OCI-LY3 (cell line): ENCODE results near the gene SYTL3.

ENCODE experiments used
- CTCF ChIP-seq: fragments of 200-600, 300-600 bp; sonication (generic); IDR thresholded peaks from 2 replicates; pipeline ENCODE4 v1.5.1; 2014; ENCODE audit warnings: antibody characterized with exemption, low read length, low read depth
- EZH2phosphoT487 ChIP-seq: fragments of 200-600 bp; shearing (Covaris generic); IDR thresholded peaks from 2 replicates; pipeline ENCODE4 v1.6.1; 2018; ENCODE audit warnings: antibody characterized with exemption, mixed run types, low read depth

DNA sequence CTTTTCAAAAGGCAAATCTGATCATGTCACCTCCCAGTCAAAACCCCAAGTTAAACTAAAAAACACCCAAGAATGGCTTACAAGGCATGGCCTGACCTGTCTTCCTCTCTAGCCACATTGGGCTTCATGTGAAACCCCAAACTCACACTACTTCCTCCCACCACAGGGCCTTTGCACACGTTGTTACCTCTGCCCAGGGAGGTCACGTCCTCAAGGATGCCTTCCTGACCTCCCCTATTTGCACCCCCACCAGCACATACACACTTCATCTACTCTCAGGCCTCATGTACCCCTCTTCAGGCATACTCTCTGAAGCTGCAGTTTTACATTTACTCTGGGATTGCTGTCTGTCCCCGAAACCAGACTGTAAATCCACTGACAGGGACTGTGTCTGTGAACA is 163.2 kb downstream of the SYTL3 start:
- TF ChIP-seq CTCF, result no peak
- no peak for TF ChIP-seq EZH2phosphoT487
